Hepatocyte (in vitro differentiated cells): ENCODE measurements around the gene ZFPM1. TPM values are rescaled to one million over a fixed set of nuclear protein-coding genes. Genes with fewer than 3 reads are reported as not detected.

Experiments
- DNase-seq: peaks from one replicate; pipeline ENCODE4 v3.0.0-alpha.2; 2016; ENCODE audit warnings: low spot score
- H2AFZ ChIP-seq: fragments of 200-600 bp; sonication (generic); 2 replicates; pipeline ENCODE4 v1.6.0; 2016; ENCODE audit warnings: antibody characterized with exemption, mild to moderate bottlenecking
- H3K27ac ChIP-seq: fragments of 200-600 bp; sonication (generic); 2 replicates; pipeline ENCODE4 v1.5.1; 2016; ENCODE audit warnings: mild to moderate bottlenecking
- H3K27me3 ChIP-seq: fragments of 200-600 bp; sonication (generic); 2 replicates; pipeline ENCODE4 v1.6.1; 2016
- H3K36me3 ChIP-seq: fragments of 200-600 bp; sonication (generic); replicated peaks from 2 replicates; pipeline ENCODE4 v1.5.1; 2016; ENCODE audit warnings: low read depth; ENCODE audit not compliant: insufficient read depth
- H3K4me1 ChIP-seq: fragments of 200-600 bp; sonication (generic); 2 replicates; pipeline ENCODE4 v1.5.1; 2016; ENCODE audit warnings: mild to moderate bottlenecking, moderate library complexity; ENCODE audit not compliant: insufficient read depth
- H3K4me2 ChIP-seq: fragments of 200-600 bp; sonication (generic); 2 replicates; pipeline ENCODE4 v1.6.0; 2016
- H3K4me3 ChIP-seq: fragments of 200-600 bp; sonication (generic); 2 replicates; pipeline ENCODE4 v1.5.1; 2016; ENCODE audit warnings: mild to moderate bottlenecking
- H3K79me2 ChIP-seq: fragments of 200-600 bp; sonication (generic); 2 replicates; pipeline ENCODE4 v1.6.0; 2017; ENCODE audit warnings: mild to moderate bottlenecking
- H3K9me2 ChIP-seq: fragments of 200-600 bp; sonication (generic); replicated peaks from 2 replicates; pipeline ENCODE4 v1.6.0; 2017; ENCODE audit warnings: mild to moderate bottlenecking; ENCODE audit not compliant: insufficient read depth
- H3K9me3 ChIP-seq: fragments of 200-600 bp; sonication (generic); 2 replicates; pipeline ENCODE4 v1.5.1; 2016; ENCODE audit warnings: low read depth, mild to moderate bottlenecking
- H4K20me1 ChIP-seq: fragments of 200-600 bp; sonication (generic); 2 replicates; pipeline ENCODE4 v1.6.0; 2016; ENCODE audit warnings: mild to moderate bottlenecking; ENCODE audit not compliant: insufficient read depth, poor library complexity, severe bottlenecking
- CTCF ChIP-seq: fragments of 200-600 bp; sonication (generic); IDR thresholded peaks from 2 replicates; pipeline ENCODE4 v1.5.1; 2016; ENCODE audit warnings: antibody characterized with exemption, mild to moderate bottlenecking; ENCODE audit not compliant: poor library complexity
- EZH2 ChIP-seq: fragments of 200-600 bp; sonication (generic); IDR thresholded peaks from 2 replicates; pipeline ENCODE4 v1.6.1; 2016; ENCODE audit warnings: antibody characterized with exemption, mild to moderate bottlenecking, borderline replicate concordance
- EZH2phosphoT487 ChIP-seq: fragments of 200-600 bp; sonication (generic); IDR thresholded peaks from one replicate; pipeline ENCODE4 v1.6.1; 2018; ENCODE audit warnings: antibody characterized with exemption, mild to moderate bottlenecking, low read depth, moderate library complexity; ENCODE audit not compliant: unreplicated experiment, severe bottlenecking
- WGBS: methylation state at CpG from one replicate; pipeline ENCODE4 v1.1.6; 2016; ENCODE audit warnings: low lambda C conversion rate; ENCODE audit errors: missing lambda C conversion rate; 5-methylcytosine and 5-hydroxymethylcytosine counted together
- polyA plus RNA-seq: library from polyadenylated mRNA; unstranded; fragments of >200 nt; fragmentation: Nextera tagmentation; extraction: Ambion mirVana; gene quantifications from 2 replicates; pipeline ENCODE4 v1.2.1, GENCODE V29; 2016
- total RNA-seq: library from RNA; depleted of rRNA; stranded (reverse); fragments of >200 nt; gene quantifications from 2 replicates; pipeline ENCODE4 v1.2.3, GENCODE V29; 2014

ZFPM1 gene
- total and polyA plus RNA-seq, 2 experiments from 2014 or later = 4.1 to 11.9 TPM

- Histone ChIP-seq H3K4me3 (no peak overlapping the region), H3K9me2 (no peaks in the 10 kb centered on the region), H3K4me2 (no peak overlapping the region), H3K36me3 (no peaks in the 10 kb centered on the region), H4K20me1 (peaks cover 44% of the 10 kb centered on the region), H3K27me3 (no peaks in the 10 kb centered on the region), H3K79me2 (peaks cover 82% of the 10 kb centered on the region), H3K9me3 (no peaks in the 10 kb centered on the region), H3K4me1 (peaks cover 4% of the 10 kb centered on the region), H2AFZ (no peak overlapping the region), H3K27ac (no peak overlapping the region)
- no peak for DNase-seq
- 97% methylated on average over 13 of the region's 13 CpGs for WGBS
- TF ChIP-seq EZH2 (no peak), CTCF (no peak), EZH2phosphoT487 (no peak)
These were observed 123.2 kb downstream of the ZFPM1 start for GRCh38 chr16:88576307-88576706.

DNA sequence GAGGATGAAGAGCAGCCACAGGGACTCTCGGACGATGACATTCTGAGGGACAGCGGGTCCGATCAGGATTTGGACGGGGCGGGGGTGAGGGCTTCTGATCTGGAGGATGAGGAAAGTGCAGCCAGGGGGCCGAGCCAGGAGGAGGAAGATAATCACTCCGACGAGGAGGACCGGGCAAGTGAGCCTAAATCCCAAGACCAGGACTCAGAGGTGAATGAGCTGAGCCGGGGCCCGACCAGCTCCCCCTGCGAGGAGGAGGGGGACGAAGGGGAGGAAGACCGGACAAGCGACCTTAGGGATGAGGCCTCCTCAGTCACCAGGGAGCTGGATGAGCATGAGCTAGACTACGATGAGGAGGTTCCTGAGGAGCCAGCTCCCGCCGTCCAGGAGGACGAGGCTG is 124.1 kb downstream of the ZFPM1 start:
- Histone ChIP-seq H3K4me3 (no peak overlapping the region), H3K27me3 (no peaks in the 10 kb centered on the region), H3K4me1 (no peaks in the 10 kb centered on the region), H3K9me3 (no peaks in the 10 kb centered on the region), H3K9me2 (no peaks in the 10 kb centered on the region), H3K4me2 (no peak overlapping the region), H3K27ac (no peak overlapping the region), H4K20me1 (peaks cover 46% of the 10 kb centered on the region), H3K36me3 (no peaks in the 10 kb centered on the region), H2AFZ (no peak overlapping the region), H3K79me2 (peaks cover 73% of the 10 kb centered on the region)
- no peak for DNase-seq
- 97% methylated on average over 20 of the region's 20 CpGs for WGBS
- TF ChIP-seq EZH2phosphoT487 (no peak), CTCF (no peak)

DNA sequence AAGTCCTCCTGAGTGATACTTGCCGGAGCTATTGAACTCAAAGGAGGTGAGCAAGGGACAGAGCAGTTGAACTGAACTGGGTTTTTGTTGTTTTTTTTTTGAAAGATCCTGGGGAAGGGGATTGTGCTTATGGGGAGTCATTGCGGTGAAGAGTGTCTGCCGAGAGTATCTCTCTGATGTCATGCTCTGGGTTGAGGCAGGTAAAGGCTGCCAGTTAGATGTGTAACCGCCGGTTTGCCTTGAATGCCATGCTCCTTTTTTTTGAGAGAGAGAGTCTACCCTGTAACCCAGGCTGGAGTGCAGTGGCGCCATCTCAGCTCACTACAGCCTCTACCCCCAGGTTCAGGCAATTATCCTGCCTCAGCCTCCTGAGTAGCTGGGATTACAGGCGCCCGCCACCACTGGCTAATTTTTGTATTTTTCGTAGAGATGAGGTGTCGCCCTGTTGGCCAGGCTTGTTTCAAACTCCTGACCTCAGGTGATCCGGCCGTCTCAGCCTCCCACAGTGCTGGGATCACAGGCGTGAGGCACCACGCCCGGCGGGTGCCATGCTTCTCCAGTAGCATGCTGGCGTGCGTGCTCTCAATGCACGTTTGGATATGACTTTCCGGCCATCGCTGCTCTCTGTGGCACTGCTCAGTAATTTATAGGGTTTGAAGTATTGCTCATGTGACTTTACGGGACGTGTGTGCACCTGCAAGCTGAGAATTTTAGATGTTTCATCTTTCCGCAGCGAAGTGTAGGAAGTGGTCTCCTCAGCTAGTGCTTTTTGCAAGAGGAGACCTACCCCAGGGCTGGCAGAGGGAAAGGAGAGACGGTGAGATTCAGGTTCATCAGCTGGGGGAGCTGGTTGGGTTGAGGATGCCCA is 125.6 kb downstream of the ZFPM1 start:
- H3K4me3 ChIP-seq = no peak overlapping the region
- H3K27ac ChIP-seq = no peak overlapping the region
- DNase-seq = no peak
- WGBS = 97% methylated on average over 26 of the region's 26 CpGs
- H2AFZ ChIP-seq = no peak overlapping the region
- H3K4me2 ChIP-seq = no peak overlapping the region
- H3K9me2 ChIP-seq = no peaks in the 10 kb centered on the region
- peaks cover 41% of the 10 kb centered on the region for H4K20me1 ChIP-seq
- no peaks in the 10 kb centered on the region for H3K9me3 ChIP-seq
- peaks cover 70% of the 10 kb centered on the region for H3K79me2 ChIP-seq
- no peaks in the 10 kb centered on the region for H3K27me3 ChIP-seq
- H3K36me3 ChIP-seq = no peaks in the 10 kb centered on the region
- TF ChIP-seq CTCF = no peak
- TF ChIP-seq EZH2 = no peak
- TF ChIP-seq EZH2phosphoT487 = no peak
- H3K4me1 ChIP-seq = no peaks in the 10 kb centered on the region
